ENCODE measurements around the gene IREB2. TPM values are rescaled to one million over a fixed set of nuclear protein-coding genes. Genes with fewer than 3 reads are reported as not detected.

The IREB2 gene
- total and polyA plus RNA-seq, 12 donors, result 6.0 to 39.8 (median 30.2) TPM

GRCh38 chr15:78419367-78419766 lies 18.6 kb upstream of the IREB2 start:
- Histone ChIP-seq H3K4me1 (no peaks in the 10 kb centered on the region), H3K36me3 (no peaks in the 10 kb centered on the region), H3K4me3 (no peak overlapping the region), H3K27me3 (peaks cover 0 to 4% (median 0%) of the 10 kb centered on the region in 7 donors), H3K9me3 (no peaks in the 10 kb centered on the region), H3K27ac (no peak overlapping the region)
- DNase-seq (no peak), ATAC-seq (no peak)
- TF ChIP-seq CTCF (IDR thresholded peaks at IDR 0.05), result no peak
- WGBS, 2 donors, result 90 to 92% methylated on average over 3 of the region's 3 CpGs
- intact Hi-C loops (cut with DNase I), result loop anchor here in 1 of 10 donors (10.0 kb wide), 1 partner anchor 55 kb away; no protein-coding TSS in a partner anchor

GRCh38 chr15:78420220-78420619 lies 17.8 kb upstream of the IREB2 start:
- intact Hi-C loops (cut with DNase I), result loop anchor here (5.0 to 10.0 kb wide), 5 partner anchors 113 to 465 kb away; no protein-coding TSS in a partner anchor
- H3K27me3 ChIP-seq, result peaks cover 0 to 6% (median 0%) of the 10 kb centered on the region in 7 donors
- no peak overlapping the region for H3K4me3 ChIP-seq
- H3K9me3 ChIP-seq, result no peaks in the 10 kb centered on the region
- DNase-seq, result no peak
- no peak for ATAC-seq
- no peak for TF ChIP-seq CTCF (IDR thresholded peaks at IDR 0.05)
- WGBS, 2 donors, result 88 to 95% methylated on average over 4 of the region's 4 CpGs
- no peak overlapping the region for H3K27ac ChIP-seq
- H3K4me1 ChIP-seq, result peaks cover 0 to 2% (median 0%) of the 10 kb centered on the region in 9 donors
- H3K36me3 ChIP-seq, result no peaks in the 10 kb centered on the region

GRCh38 chr15:78420766-78421165 lies 17.2 kb upstream of the IREB2 start:
- no peak for ATAC-seq
- Histone ChIP-seq H3K27me3 (peaks cover 0 to 6% (median 0%) of the 10 kb centered on the region in 7 donors), H3K4me1 (peaks cover 0 to 6% (median 0%) of the 10 kb centered on the region in 9 donors), H3K4me3 (no peak overlapping the region), H3K36me3 (no peaks in the 10 kb centered on the region), H3K27ac (no peak overlapping the region), H3K9me3 (no peaks in the 10 kb centered on the region)
- WGBS, 2 donors, result 84 to 87% methylated on average over 8 of the region's 8 CpGs
- no peak for DNase-seq
- intact Hi-C loops (cut with DNase I), result loop anchor here (5.0 to 10.0 kb wide), 5 partner anchors 113 to 466 kb away; no protein-coding TSS in a partner anchor
- no peak for TF ChIP-seq CTCF (IDR thresholded peaks at IDR 0.05)

GRCh38 chr15:78421238-78421965 lies 16.6 kb upstream of the IREB2 start:
- Histone ChIP-seq H3K9me3 (no peaks in the 10 kb centered on the region), H3K4me3 (no peak overlapping the region), H3K27ac (no peak overlapping the region), H3K4me1 (peaks cover 0 to 11% (median 0%) of the 10 kb centered on the region in 9 donors), H3K27me3 (peaks cover 0 to 6% (median 0%) of the 10 kb centered on the region in 7 donors), H3K36me3 (no peaks in the 10 kb centered on the region)
- 70 to 71% methylated on average over 7 of the region's 7 CpGs for WGBS, 2 donors
- ATAC-seq, result no peak
- DNase-seq, result no peak
- TF ChIP-seq CTCF (IDR thresholded peaks at IDR 0.05), result no peak
- intact Hi-C loops (cut with DNase I), result loop anchor here (5.0 to 10.0 kb wide), 5 partner anchors 114 to 467 kb away; no protein-coding TSS in a partner anchor

Measured in heart right ventricle (tissue), 16 donors.